Amniotic stem cell (primary cell): ENCODE measurements around the gene SOX2.
"Not testable (repeated sequence)": the region's sequence is repeated elsewhere in the genome, so short reads cannot be mapped to it uniquely, and the experiment has no call there.

Experiments used
- DNase-seq: peaks from one replicate; lab custom pipeline; 2025; lab: John Stamatoyannopoulos, UW

SOX2 gene

GRCh38 chr3:181757694-181758306 lies 46.1 kb downstream of the SOX2 start:
- no peak for DNase-seq

DNA sequence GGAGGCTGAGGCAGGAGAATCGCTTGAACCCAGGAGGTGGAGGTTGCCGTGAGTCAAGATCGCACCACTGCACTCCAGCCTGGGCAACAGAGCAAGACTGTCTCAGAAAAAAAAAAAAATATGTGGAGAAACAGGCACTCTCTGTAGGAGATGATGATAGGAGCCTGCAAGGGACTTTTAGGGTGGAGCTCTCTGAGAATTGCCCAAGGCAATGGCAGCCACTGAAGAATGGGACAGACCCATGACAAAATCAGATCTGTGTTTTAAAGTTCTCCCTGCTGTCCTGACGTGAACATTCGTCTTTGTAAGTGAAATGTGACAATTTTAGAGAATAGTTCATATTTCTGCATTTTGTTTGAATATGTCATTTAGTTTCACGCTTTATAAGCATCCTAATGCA lies 50.2 kb downstream of the SOX2 start:
- DNase-seq = no peak

- not testable (repeated sequence) for DNase-seq
Observed at GRCh38 chr3:181764033-181764432, 52.3 kb downstream of the SOX2 start.
